Measurements from ENCODE around the gene PFKFB1.

- TF ChIP-seq CTCF (IDR thresholded peaks at IDR 0.05 in 2 of 3, conservative IDR thresholded peaks at IDR 0.05 in 1 of 3; ENCODE audit: borderline replicate concordance in 1 of 3, insufficient read depth in 1 of 3, low read depth in 2 of 3, low read length in 2 of 3) (no peak), POLR2AphosphoS5 (IDR thresholded peaks at IDR 0.05; ENCODE audit: low read depth, low read length) (no peak), JUND (IDR thresholded peaks at IDR 0.05) (no peak), POLR2A (IDR thresholded peaks at IDR 0.05; ENCODE audit: borderline replicate concordance, extremely low read depth, insufficient read depth, insufficient read length) (no peak), CEBPB (IDR thresholded peaks at IDR 0.05; ENCODE audit: low read depth) (no peak), RAD21 (IDR thresholded peaks at IDR 0.05; ENCODE audit: low read depth) (no peak), EZH2 (IDR thresholded peaks at IDR 0.05) (no peak), REST (IDR thresholded peaks at IDR 0.05; ENCODE audit: low read depth) (no peak), SIN3A (IDR thresholded peaks at IDR 0.05; ENCODE audit: low read depth) (no peak), EZH2phosphoT487 (IDR thresholded peaks at IDR 0.05; ENCODE audit: borderline replicate concordance) (no peak)
- TF ChIP-seq, protein P1, sequence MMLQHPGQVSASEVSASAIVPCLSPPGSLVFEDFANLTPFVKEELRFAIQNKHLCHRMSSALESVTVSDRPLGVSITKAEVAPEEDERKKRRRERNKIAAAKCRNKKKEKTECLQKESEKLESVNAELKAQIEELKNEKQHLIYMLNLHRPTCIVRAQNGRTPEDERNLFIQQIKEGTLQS (IDR thresholded peaks at IDR 0.05), result no peak
Measured at GRCh38 chrX:54991706-54992105, 2.3 kb downstream of the PFKFB1 start.

All from HCT116 (cell line).